Measurements from ENCODE around the gene TTC9C.

- TF ChIP-seq CTCF (IDR thresholded peaks at IDR 0.05), result no peak
- no peak for TF ChIP-seq EP300 (IDR thresholded peaks at IDR 0.05; ENCODE audit: low read depth)
These were observed 968 bp upstream of the TTC9C start, which contains the start of gene HNRNPUL2 for GRCh38 chr11:62727165-62727871.

Measured in transverse colon (tissue), 3 donors.